ENCODE results near the gene CAMTA2.
A peak's percentile ranks its signal among the peaks of the same experiment; 100 is the strongest.

CAMTA2 gene

GRCh38 chr17:4926577-4927335 lies 60.7 kb downstream of the CAMTA2 start:
- peak in 1 of 2 experiments; percentile 22 for DNase-seq

DNA sequence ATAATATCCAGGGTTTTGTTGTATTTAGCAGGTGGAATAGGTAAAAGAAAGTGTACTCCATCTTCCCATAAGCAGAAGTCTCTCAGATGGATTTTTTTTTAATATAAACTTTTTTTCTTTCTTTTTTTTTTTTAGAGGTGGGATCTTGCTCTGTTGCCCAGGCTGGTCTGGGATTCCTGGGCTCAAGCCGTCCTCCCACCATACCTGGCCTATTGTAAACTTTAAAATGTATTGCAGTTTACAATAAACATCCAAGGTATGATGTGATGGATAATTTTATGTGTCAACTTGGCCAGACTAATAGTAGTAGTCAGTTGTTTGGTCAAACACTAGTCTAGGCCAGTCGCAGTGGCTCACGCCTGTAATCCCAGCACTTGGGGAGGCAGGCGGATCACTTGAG lies 66.2 kb downstream of the CAMTA2 start:
- no peak for DNase-seq

DNA sequence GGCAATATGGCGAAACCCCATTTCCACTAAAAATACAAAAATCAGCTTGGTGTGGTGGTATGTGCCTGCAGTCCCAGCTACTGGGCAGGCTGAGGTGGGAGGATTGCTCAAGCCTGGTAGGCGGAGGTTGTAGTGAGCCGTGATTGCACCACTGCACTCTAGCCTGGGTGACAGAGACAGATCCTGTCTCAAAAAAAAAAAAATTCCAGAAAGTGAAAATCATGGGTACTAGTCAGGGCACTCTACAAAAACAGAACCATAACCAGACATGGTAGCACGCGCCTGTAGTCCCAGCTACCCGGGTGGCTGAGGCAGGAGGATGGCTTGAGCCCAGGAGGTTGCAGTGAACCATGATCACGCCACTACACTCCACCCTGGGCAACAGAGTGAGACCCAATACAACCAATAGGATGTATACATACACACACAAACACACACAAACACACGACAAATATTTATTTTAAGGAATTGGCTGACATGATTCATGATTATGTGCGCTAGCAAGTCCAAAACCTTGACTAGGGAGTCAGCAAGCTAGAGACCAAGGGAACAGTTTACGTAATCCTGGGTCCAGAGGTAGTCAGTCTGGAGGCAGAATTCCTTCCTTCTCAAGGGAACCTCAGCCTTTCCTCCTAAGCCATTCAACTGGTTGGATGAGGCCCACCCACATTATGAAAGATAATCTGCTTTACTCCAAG lies 67.0 kb downstream of the CAMTA2 start:
- DNase-seq = no peak

DNA sequence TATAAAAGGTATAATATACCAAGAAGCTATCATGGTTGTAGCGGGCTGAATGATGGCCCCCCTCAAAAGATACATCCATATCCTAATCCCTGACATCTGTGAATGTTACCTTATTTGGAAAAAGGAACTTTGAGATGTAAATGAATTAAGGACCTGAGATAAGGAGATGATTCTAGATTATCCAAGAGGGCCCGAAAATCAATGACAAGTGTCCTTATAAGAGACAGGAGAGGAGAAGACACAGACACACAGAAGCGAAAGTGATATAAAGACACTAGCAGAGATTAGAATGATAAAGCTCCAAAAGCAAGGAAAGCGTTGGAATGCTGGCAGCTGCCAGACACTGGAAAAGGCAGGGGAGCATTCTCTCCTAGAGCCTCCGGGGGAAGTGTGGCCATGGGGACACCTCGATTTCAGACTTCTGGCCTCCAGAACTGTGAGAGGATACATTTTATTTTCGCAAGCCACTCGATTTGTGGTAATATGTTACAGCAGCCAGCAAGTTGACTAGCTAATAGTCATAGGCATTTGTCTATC lies 67.9 kb downstream of the CAMTA2 start:
- DNase-seq = no peak

Data from activated CD4-positive, alpha-beta T cell treated with anti-CD3 and anti-CD28 coated beads, Interleukin-2, amount 50 U/mL, for 48 hours (primary cell).